PFSK-1 (cell line): ENCODE results near the gene EIF4EBP2.

Experiments
- POLR2AphosphoS5 ChIP-seq: IDR thresholded peaks from 2 replicates; pipeline ENCODE4 v1.6.1; 2012; ENCODE audit warnings: low read depth, mild to moderate bottlenecking, control low read depth, low read length, moderate library complexity
- TAF1 ChIP-seq: IDR thresholded peaks from 2 replicates; pipeline ENCODE4 v1.6.1; 2012; ENCODE audit warnings: low read length, control low read depth, borderline replicate concordance; ENCODE audit not compliant: insufficient read depth

DNA sequence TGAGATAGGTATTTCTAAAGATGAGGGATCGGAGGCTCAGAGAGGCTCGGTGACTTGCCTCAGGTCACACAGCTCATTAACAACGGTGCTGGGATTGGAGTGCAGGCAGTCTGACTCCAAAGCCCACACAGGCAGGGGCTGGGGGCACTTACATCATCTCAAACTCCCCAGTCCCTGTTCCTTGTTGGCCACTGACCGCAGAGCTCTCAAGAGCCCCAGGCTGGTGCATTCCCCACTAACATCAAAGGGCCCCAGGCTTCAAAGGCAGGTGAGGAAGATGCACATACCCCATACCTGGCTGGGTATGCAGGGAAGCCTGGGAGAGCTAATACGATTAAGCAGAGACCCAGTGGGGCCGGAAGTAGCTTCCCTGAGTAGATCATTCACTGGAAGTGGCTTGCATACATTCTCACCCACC lies 51.3 kb downstream of the EIF4EBP2 start:
- TF ChIP-seq TAF1 = no peak
- no peak for TF ChIP-seq POLR2AphosphoS5
